GM19467 (cell line): ENCODE data around the gene OR52D1.

Experiments
- ATAC-seq: cut with Tn5 transposase; IDR thresholded peaks from one replicate; pipeline ENCODE4 v1.9.1; 2021; ENCODE audit warnings: mild to moderate bottlenecking, moderate library complexity; ENCODE audit not compliant: unreplicated experiment

Gene OR52D1

DNA sequence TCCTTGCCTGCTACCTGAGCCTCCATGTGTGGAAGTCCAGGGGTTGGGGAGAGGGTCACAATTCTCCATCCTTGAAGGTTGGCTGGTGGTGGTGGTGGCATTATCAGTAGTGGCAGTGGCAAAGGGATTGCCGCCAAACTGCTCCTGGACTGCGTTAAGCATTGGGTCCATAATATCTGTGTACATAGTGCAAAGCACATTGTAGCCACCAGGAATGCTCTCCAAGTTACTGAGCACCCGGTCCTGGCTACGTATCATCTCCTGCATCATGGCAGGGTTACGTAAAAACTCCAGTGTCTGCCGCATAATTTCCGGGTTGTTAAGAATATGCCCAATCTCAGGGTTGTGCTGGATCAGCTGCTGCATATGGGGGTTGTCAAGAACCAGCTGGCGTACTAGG is 20.1 kb downstream of the OR52D1 start:
- ATAC-seq, result no peak

DNA sequence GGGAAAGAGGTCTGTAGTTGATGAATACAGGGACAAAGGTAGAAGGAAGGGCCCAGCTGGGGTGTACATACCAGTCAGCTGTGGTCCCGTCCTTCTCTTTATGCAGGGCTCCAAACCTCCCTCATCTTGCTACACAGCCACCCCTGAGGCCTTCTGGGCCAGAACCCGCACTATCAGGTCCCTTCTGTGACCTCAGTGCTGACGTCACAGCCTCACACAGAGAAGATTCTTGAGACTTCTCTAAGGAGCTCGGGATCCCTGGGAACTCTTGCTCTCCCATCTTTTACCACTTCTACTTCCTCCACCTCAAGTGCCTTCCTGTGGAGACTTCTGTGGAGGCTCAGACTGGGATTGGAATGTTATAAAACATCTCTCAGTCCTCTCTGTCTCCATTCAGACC is 21.3 kb downstream of the OR52D1 start, which contains the start of gene UBQLN3:
Gene UBQLN3 (minus strand): TSS at position 155 of the 400 bp plus-strand sequence. CDS start 399 bp downstream, outside the sequence.
- ATAC-seq, result no peak

DNA sequence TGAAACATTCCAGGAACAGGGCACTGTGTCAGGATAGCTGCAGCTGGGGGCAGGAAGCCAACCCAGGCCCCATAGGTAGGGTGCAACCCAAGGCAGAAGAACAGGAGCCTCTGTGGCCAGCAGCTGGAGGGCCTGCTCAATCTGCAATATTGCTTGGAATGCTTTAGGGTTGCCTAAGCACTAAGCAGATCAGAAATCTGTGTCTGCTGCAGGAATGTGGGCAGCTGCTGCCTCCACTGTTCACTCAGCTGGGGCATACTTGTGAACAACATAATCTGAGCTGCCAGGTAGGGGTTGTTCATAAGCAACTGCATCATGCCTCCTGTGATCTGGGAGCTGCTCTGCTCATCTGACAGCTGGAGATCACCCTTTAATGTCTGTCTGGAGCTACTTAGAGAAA is 26.4 kb downstream of the OR52D1 start:
- ATAC-seq, result no peak

DNA sequence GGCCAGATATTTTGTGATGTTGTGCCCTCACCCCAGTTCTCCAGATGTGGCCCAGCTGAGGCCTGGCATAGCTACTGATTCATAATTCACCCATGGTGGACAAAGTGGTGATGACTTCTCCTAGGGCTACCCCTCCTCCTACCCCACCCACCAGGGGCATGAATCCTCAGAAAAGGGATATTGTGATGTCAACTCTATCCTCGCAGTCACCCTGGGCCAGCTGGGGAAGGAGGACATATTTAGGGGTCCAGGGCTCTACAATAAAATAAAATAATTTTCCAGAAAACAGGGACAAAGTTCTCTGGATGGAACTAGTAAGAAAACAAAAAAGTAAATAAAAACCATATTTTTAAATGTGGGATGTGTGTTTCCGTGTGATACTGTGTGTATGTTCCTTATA is 28.1 kb downstream of the OR52D1 start, which contains the start of gene UBQLNL:
Gene UBQLNL (minus strand): TSS at position 101 of the 400 bp plus-strand sequence. CDS start 258 bp downstream, outside the sequence.
- no peak for ATAC-seq

DNA sequence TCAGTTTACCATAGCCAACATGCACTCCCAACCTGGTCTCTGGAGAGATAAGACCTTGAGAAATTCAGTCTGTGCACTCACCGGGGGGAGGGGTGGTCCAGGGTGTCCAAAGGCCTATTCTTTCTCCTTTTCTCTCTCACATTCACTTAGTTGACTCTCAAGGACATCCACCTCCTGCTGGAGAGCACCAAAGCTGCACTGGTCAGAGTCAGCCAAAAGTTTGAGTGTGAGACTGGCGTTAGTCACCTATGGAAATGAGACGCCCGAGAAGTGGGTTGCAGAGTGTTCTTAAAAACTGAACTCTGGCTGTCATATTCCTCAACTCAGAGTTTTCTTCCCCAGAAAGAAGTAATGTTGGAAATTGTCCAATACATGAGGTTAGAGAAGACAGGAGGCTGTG is 33.1 kb downstream of the OR52D1 start:
- no peak for ATAC-seq

DNA sequence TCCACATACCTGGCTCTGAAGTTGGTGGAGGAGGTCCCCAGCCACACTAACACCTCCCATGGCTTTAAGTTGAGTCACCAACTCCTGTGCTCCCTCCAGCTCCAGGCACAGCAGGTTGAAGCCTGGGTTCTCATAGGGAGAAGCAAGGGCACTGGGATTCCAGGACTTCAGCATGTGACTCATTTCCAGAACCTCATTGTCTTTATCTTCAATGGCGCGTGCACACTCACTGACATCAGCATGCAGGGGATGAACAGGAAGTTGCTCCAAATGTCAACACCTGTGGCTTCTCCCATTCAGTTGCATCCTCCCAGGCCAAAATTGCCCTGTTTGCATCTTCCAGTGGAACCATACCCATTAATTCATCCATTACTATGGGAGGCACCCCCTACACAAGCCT is 33.8 kb downstream of the OR52D1 start:
- no peak for ATAC-seq

DNA sequence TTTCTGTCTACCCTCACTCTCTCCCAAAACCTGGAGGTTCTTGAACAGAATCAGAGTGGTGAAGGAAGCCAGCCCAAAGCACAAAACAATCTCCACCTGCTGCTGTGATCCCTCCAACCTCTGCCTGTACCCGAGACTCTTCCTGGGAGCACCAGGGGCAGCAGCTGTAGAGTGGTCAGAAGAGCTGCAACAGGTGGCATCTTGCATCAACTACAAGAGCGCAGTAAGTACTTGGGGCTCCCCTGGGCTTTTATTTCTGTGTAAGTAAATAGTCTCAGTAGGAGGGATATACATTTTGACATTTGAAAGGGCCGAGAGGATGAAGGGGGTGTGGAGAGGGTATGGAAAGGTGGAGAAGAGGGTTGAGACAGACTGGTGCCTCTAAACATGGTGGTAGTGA is 36.3 kb downstream of the OR52D1 start:
- ATAC-seq, result no peak

DNA sequence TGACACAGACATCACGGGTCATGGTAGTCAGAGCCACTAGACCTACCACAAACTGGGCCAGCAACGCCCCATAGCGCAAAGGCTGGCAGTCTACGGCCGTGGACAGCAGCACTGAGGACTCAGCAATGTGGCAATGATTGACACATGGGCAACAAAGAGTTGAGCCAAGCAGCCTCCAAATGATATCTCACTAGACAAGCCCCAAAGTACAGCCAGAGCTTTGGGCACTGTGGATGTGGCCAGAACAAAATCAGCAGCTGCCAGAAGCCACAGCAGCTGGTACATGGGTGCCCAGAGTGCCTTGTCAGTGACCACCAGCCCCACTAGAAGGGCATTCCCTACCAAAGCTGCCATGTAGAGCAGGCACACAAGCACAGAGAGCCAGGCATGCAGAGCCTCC is 39.2 kb downstream of the OR52D1 start:
- no peak for ATAC-seq

DNA sequence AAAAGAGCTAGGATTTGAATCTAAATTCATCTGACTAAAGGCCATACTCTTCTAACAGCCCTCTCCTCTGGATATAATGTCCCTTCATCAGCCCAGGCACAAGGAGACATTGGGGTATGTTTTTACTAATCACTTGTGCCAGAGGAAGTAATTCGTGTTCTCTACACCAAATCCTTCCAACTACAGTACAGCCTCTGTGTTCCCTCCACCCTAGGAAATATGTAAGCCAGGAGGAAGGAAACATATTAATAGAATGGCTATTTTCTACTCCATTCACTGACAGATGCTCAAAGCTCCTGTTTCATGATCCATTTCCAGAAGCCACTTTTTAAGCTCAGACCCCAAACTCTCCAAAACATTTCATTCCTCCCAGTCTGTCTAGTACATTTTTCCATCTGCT is 40.0 kb downstream of the OR52D1 start:
- ATAC-seq, result no peak

DNA sequence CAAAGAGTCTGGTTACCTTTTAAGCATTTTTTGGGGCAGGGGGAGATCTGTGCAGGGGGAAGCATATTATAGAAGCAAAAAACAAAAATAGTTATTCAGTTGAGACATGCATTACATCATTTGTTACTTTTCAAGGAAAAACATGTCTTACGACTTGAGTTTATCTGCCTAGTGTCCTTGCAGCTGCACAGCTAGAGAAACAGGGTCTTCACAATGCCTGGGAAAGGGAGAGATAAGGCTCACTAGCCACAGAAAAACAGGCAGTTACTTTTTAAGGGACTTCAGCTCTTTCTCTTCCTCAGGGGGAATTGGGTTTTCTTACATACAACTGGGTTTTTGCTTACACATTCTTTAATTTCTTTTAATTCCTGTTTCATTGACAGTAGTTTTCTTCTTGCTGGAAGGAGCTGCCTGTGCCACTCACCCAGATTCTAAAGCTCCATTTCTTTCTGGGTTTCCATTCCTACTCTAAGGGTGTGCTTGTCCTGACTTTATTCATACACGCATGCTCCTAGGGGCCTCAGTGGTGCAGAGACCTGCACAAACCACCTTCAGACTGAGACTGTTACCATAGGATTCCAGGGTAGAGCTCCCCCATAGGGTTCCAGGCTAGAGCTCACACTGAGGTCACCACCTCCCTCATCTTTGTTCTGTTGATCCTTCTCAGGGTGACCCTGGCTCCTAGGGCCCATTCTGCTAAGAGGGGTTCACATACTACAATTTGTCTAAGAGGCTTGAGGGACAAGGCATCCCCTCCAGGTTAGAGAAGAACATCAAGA is 42.8 kb downstream of the OR52D1 start:
- ATAC-seq, result no peak

DNA sequence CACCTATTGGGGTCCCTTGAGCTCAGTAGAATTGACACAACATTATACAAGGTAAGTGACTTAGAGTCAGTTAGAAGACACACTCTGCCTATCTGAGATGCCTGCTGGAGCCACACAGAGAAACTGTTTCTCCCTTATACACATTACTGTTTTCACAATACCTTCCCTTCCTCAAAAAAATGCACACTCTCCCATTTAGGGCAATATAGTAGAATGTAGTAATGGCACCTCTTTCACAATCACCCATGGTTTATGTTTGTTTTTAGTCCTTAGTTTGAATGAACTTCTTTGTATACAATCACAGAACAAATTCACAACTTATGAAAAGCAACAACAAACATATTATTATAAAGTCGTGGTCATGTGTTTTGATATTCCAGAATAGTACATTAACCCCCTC is 45.6 kb downstream of the OR52D1 start:
- ATAC-seq, result no peak

DNA sequence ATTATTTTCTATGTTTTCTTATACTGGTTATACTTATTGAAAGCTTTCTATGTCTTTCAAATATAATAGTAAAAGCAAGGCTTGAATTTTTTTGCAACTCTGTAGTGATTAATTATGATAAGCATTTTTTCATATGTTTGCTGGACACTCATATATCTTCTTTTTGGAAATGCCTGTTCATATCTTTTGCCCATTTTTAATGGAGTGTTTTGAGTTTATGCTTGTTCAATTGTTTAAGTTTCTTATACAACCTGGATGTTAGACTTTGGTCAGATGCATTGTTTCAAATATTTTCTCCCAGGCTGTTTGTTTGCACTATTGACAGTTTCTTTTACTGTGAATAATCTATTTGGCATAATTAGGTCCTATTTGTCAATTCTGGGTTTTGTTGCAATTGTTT is 48.0 kb downstream of the OR52D1 start:
- no peak for ATAC-seq
